K562 (cell line): Measurements from ENCODE around the gene PLCL1.

Experiments
- AFF4 ChIP-seq: sonication (generic); formaldehyde crosslinking; IDR thresholded peaks from 2 replicates; pipeline ENCODE4 v1.8.0; 2023; ENCODE audit warnings: mild to moderate bottlenecking, missing genetic modification reagents
- TFE3 ChIP-seq: fragments of 450-650 bp; formaldehyde crosslinking; IDR thresholded peaks from 2 replicates; pipeline ENCODE4 v1.4.0; 2020; ENCODE audit warnings: mild to moderate bottlenecking, mixed read lengths

GRCh38 chr2:197944416-197945096 is 140.2 kb downstream of the PLCL1 start:
- TF ChIP-seq TFE3 (CRISPR knock-in tag) (no peak), AFF4 (no peak)
